Hematopoietic multipotent progenitor cell treated with erythropoietin and hydrocortisone succinate and interleukin-3 and kit ligand, for 4 days (in vitro differentiated cells): ENCODE data around the gene PCYT1A.
"Not testable (repeated sequence)": the region's sequence is repeated elsewhere in the genome, so short reads cannot be mapped to it uniquely, and the experiment has no call there.

Experiments used
- DNase-seq: peaks from one replicate; pipeline ENCODE4 v3.0.0-alpha.2; 2015

PCYT1A gene

GRCh38 chr3:196284396-196284795, 3.1 kb downstream of the PCYT1A start:
- DNase-seq, result no peak

- no peak for DNase-seq
Observed at GRCh38 chr3:196281962-196282361, 5.6 kb downstream of the PCYT1A start.

- no peak for DNase-seq
Observed at GRCh38 chr3:196280689-196281440, 6.7 kb downstream of the PCYT1A start.

- no peak for DNase-seq
Observed at GRCh38 chr3:196275126-196275525, 12.4 kb downstream of the PCYT1A start.

- DNase-seq, result peak; percentile 47
Observed at GRCh38 chr3:196274585-196274984, 12.9 kb downstream of the PCYT1A start.

GRCh38 chr3:196273655-196274054, 13.9 kb downstream of the PCYT1A start:
- no peak for DNase-seq

- DNase-seq, result no peak
Observed at GRCh38 chr3:196272826-196273225, 14.7 kb downstream of the PCYT1A start.

GRCh38 chr3:196270499-196270898, 17.0 kb downstream of the PCYT1A start:
- DNase-seq, result no peak

- peak; percentile 77 for DNase-seq
Observed at GRCh38 chr3:196268284-196269163, 19.0 kb downstream of the PCYT1A start.

GRCh38 chr3:196263819-196264218, 23.7 kb downstream of the PCYT1A start:
- no peak for DNase-seq

GRCh38 chr3:196260784-196261183, 26.7 kb downstream of the PCYT1A start:
- DNase-seq, result no peak

- DNase-seq, result no peak
Observed at GRCh38 chr3:196255776-196256175, 31.8 kb downstream of the PCYT1A start.

GRCh38 chr3:196254376-196255283, 32.9 kb downstream of the PCYT1A start:
- no peak for DNase-seq

- no peak for DNase-seq
Observed at GRCh38 chr3:196251918-196252317, 35.6 kb downstream of the PCYT1A start.

- peak; percentile 75 for DNase-seq
Observed at GRCh38 chr3:196246612-196247308, 40.8 kb downstream of the PCYT1A start.

- DNase-seq, result not testable (repeated sequence)
Observed at GRCh38 chr3:196244166-196244565, 43.4 kb downstream of the PCYT1A start.

- DNase-seq, result no peak
Observed at GRCh38 chr3:196241704-196242103, 45.8 kb downstream of the PCYT1A start.

GRCh38 chr3:196240424-196240823, 47.1 kb downstream of the PCYT1A start:
- no peak for DNase-seq

GRCh38 chr3:196238612-196239560, 48.6 kb downstream of the PCYT1A start:
- DNase-seq, result peak; percentile 73

- peak; percentile 15 for DNase-seq
Observed at GRCh38 chr3:196237203-196237602, 50.3 kb downstream of the PCYT1A start.

GRCh38 chr3:196236223-196236622, 51.3 kb downstream of the PCYT1A start:
- DNase-seq, result no peak
